GM12878 (cell line): Measurements from ENCODE around the gene TGFBR3.

ENCODE experiments used
- CBFB ChIP-seq: IDR thresholded peaks from 2 replicates; pipeline ENCODE4 v1.6.1; 2016; ENCODE audit warnings: antibody characterized with exemption, low read depth
- CHD2 ChIP-seq: IDR thresholded peaks from 2 replicates; pipeline ENCODE4 v1.6.1; 2011; ENCODE audit warnings: low read depth, low read length, improper control_type of control experiment, borderline replicate concordance
- CTCF ChIP-seq, 3 experiments: IDR thresholded peaks in 2 of 3; conservative IDR thresholded peaks in 1 of 3; 2 replicates each; pipeline ENCODE4 v1.5.1; 2011; ENCODE audit warnings: low read depth in 3 of 3, low read length in 3 of 3, mild to moderate bottlenecking in 3 of 3, control low read depth in 2 of 3, moderate library complexity in 2 of 3, inconsistent platforms in 1 of 3, mixed read lengths in 1 of 3; ENCODE audit not compliant: control insufficient read depth in 2 of 3, insufficient read depth in 1 of 3; ENCODE audit errors: extremely low read depth in 1 of 3
- ELK1 ChIP-seq: IDR thresholded peaks from 2 replicates; pipeline ENCODE4 v1.6.1; 2012; ENCODE audit warnings: low read depth, low read length, improper control_type of control experiment
- EZH2 ChIP-seq: IDR thresholded peaks from 2 replicates; pipeline ENCODE4 v1.6.1; 2012; ENCODE audit warnings: low read depth, mild to moderate bottlenecking, control low read depth, inconsistent platforms, low read length, borderline replicate concordance; ENCODE audit not compliant: control insufficient read depth
- FOXK2 ChIP-seq: fragments of 450-650 bp; IDR thresholded peaks from 2 replicates; pipeline ENCODE4 v1.6.1; 2017; ENCODE audit warnings: mild to moderate bottlenecking, moderate library complexity
- HCFC1 ChIP-seq: fragments of 150-350 bp; IDR thresholded peaks from 2 replicates; pipeline ENCODE4 v1.6.1; 2014; ENCODE audit warnings: low read length
- NKRF ChIP-seq: fragments of 450-650 bp; conservative IDR thresholded peaks from 2 replicates; pipeline ENCODE4 v1.6.1; 2017; ENCODE audit warnings: mild to moderate bottlenecking, moderate library complexity
- POLR2A ChIP-seq: IDR thresholded peaks from 2 replicates; pipeline ENCODE4 v1.6.1; 2011; ENCODE audit warnings: low read depth, mild to moderate bottlenecking, low read length
- REST ChIP-seq: IDR thresholded peaks from 2 replicates; pipeline ENCODE4 v1.6.1; 2012; ENCODE audit warnings: mild to moderate bottlenecking, low read depth, low read length
- SP1 ChIP-seq: IDR thresholded peaks from one replicate; pipeline ENCODE4 v1.6.1; 2011; ENCODE audit warnings: low read depth, low read length

GRCh38 chr1:91830242-91831131 lies 55.5 kb downstream of the TGFBR3 start:
- TF ChIP-seq CTCF (IDR thresholded peaks at IDR 0.05 in 2 of 3, conservative IDR thresholded peaks at IDR 0.05 in 1 of 3; ENCODE audit: control insufficient read depth in 2 of 3, extremely low read depth in 1 of 3, insufficient read depth in 1 of 3, low read depth in 3 of 3, low read length in 3 of 3) (no peak), CHD2 (no peak), NKRF (no peak), REST (no peak), CBFB (no peak), HCFC1 (no peak), FOXK2 (no peak), ELK1 (no peak), EZH2 (no peak), SP1 (no peak), POLR2A (no peak)
